Left lung (tissue), 10 donors: Measurements from ENCODE around the gene CFAP45. TPM values are rescaled to one million over a fixed set of nuclear protein-coding genes. Genes with fewer than 3 reads are reported as not detected.

Experiments used
- ATAC-seq: fragments of 200-7000 bp; cut with Tn5 transposase; one replicate; pipeline ENCODE4 v1.9.1; 2020; ENCODE audit warnings: moderate library complexity
- DNase-seq, 4 donors: peaks; one replicate each; pipeline ENCODE4 v3.0.0-alpha.2; 2013 to 2020
- H3K27ac ChIP-seq, 2 donors: fragments of 200-600 bp; sonication (generic) in 1 of 2; one replicate each; pipeline versions ENCODE4 v1.5.0 to v1.8.0; 2020 to 2021
- H3K27me3 ChIP-seq, 2 donors: fragments of 200-600 bp; sonication (generic) in 1 of 2; one replicate each; pipeline versions ENCODE4 v1.5.0 to v1.8.0; 2020 to 2021
- H3K36me3 ChIP-seq, 2 donors: fragments of 200-600 bp; sonication (generic) in 1 of 2; one replicate each; pipeline versions ENCODE4 v1.5.0 to v1.8.0; 2020 to 2021
- H3K4me1 ChIP-seq, 2 donors: fragments of 200-600 bp; one replicate each; pipeline ENCODE4 v1.8.0; 2021
- H3K4me3 ChIP-seq, 2 donors: fragments of 200-600 bp; sonication (generic) in 1 of 2; one replicate each; pipeline versions ENCODE4 v1.5.0 to v1.8.0; 2020 to 2021; ENCODE audit warnings: mild to moderate bottlenecking in 1 of 2
- H3K9me3 ChIP-seq, 2 donors: fragments of 200-600 bp; sonication (generic) in 1 of 2; one replicate each; pipeline versions ENCODE4 v1.5.0 to v1.8.0; 2020 to 2021
- CTCF ChIP-seq, 2 donors: fragments of 200-600 bp; sonication (generic) in 1 of 2; IDR thresholded peaks; one replicate each; pipeline versions ENCODE4 v1.5.0 to v1.8.0; 2021; ENCODE audit warnings: antibody characterized with exemption in 2 of 2
- intact Hi-C, 2 donors: fragments of 100-400 bp; cut with DNase I; formaldehyde crosslinking; loops; one replicate each; pipeline versions ENCODE4 v1.11.2 to v1.14.2; 2022
- polyA plus RNA-seq, 6 donors: library from polyadenylated mRNA; unstranded; fragments of 120-200 nt; gene quantifications; one replicate each; pipeline ENCODE4 v1.2.1, GENCODE V29; 2013; ENCODE audit not compliant: insufficient read length in 6 of 6
- total RNA-seq, 2 donors: library from RNA; stranded (reverse); fragmentation: NEBNext Ultra II Directional; extraction: Animal tissue kit (Norgen Biotek cat#: 25700); gene quantifications; one replicate each; pipeline ENCODE4 v1.2.1, GENCODE V29; 2021
- donor health status: DM: no; HTN: yes; CAD: no.
- donor health status: DM: no; HTN: no; CAD: no.

The CFAP45 gene
- total and polyA plus RNA-seq, 8 donors: 1.1 to 12.4 (median 6.4) TPM

- no peak for TF ChIP-seq CTCF (IDR thresholded peaks at IDR 0.05)
- H3K9me3 ChIP-seq: no peaks in the 10 kb centered on the region
- no peak overlapping the region for H3K4me3 ChIP-seq
- ATAC-seq (no peak), DNase-seq (no peak)
- H3K27ac ChIP-seq: no peak overlapping the region
- H3K4me1 ChIP-seq: peaks cover 0 to 22% of the 10 kb centered on the region in 2 donors
- H3K27me3 ChIP-seq: no peaks in the 10 kb centered on the region
- intact Hi-C loops: no loop called here
- no peaks in the 10 kb centered on the region for H3K36me3 ChIP-seq
These were observed 54.0 kb downstream of the CFAP45 start for GRCh38 chr1:159845751-159846629.

GRCh38 chr1:159843459-159843858 lies 56.5 kb downstream of the CFAP45 start:
- Histone ChIP-seq H3K27ac (no peak overlapping the region), H3K4me1 (peaks cover 0 to 7% of the 10 kb centered on the region in 2 donors), H3K27me3 (no peaks in the 10 kb centered on the region), H3K36me3 (no peaks in the 10 kb centered on the region), H3K9me3 (no peaks in the 10 kb centered on the region), H3K4me3 (no peak overlapping the region)
- no peak for DNase-seq
- ATAC-seq: no peak
- intact Hi-C loops: no loop called here
- TF ChIP-seq CTCF (IDR thresholded peaks at IDR 0.05): no peak

GRCh38 chr1:159841749-159842148 lies 58.2 kb downstream of the CFAP45 start:
- Histone ChIP-seq H3K4me3 (no peak overlapping the region), H3K9me3 (no peaks in the 10 kb centered on the region), H3K4me1 (no peaks in the 10 kb centered on the region), H3K27ac (no peak overlapping the region), H3K36me3 (peaks cover 0 to 8% of the 10 kb centered on the region in 2 donors), H3K27me3 (no peaks in the 10 kb centered on the region)
- intact Hi-C loops: no loop called here
- TF ChIP-seq CTCF (IDR thresholded peaks at IDR 0.05): no peak
- DNase-seq: no peak
- no peak for ATAC-seq

- TF ChIP-seq CTCF (IDR thresholded peaks at IDR 0.05): no peak
- intact Hi-C loops: no loop called here
- Histone ChIP-seq H3K4me1 (no peaks in the 10 kb centered on the region), H3K27me3 (no peaks in the 10 kb centered on the region), H3K36me3 (peaks cover 0 to 30% of the 10 kb centered on the region in 2 donors), H3K4me3 (no peak overlapping the region), H3K27ac (no peak overlapping the region), H3K9me3 (no peaks in the 10 kb centered on the region)
- DNase-seq: no peak
- ATAC-seq: no peak
These were observed 60.7 kb downstream of the CFAP45 start for GRCh38 chr1:159839116-159839849.

GRCh38 chr1:159838715-159839114 lies 61.2 kb downstream of the CFAP45 start:
- H3K4me3 ChIP-seq: no peak overlapping the region
- no peak for ATAC-seq
- no peaks in the 10 kb centered on the region for H3K4me1 ChIP-seq
- intact Hi-C loops: no loop called here
- no peaks in the 10 kb centered on the region for H3K27me3 ChIP-seq
- no peak for TF ChIP-seq CTCF (IDR thresholded peaks at IDR 0.05)
- peaks cover 0 to 36% of the 10 kb centered on the region in 2 donors for H3K36me3 ChIP-seq
- no peak overlapping the region for H3K27ac ChIP-seq
- H3K9me3 ChIP-seq: no peaks in the 10 kb centered on the region
- no peak for DNase-seq
